GM12865 (cell line): ENCODE measurements around the gene CNOT4.

ENCODE experiments used
- DNase-seq: peaks from one replicate; pipeline ENCODE4 v3.0.0; 2010; ENCODE audit warnings: low read depth
- H3K4me3 ChIP-seq: 2 replicates; pipeline ENCODE4 v1.5.1; 2011; ENCODE audit warnings: mild to moderate bottlenecking, low read depth, low read length, control low read depth
- TF ChIP-seq, protein P1 (sequence below): IDR thresholded peaks from 2 replicates; pipeline ENCODE4 v1.5.1; 2011; ENCODE audit warnings: low read length, control low read depth, low read depth, inconsistent platforms; ENCODE audit not compliant: insufficient read depth; ENCODE audit errors: missing control alignments

CNOT4 gene

GRCh38 chr7:135427166-135427565 is 82.7 kb downstream of the CNOT4 start:
- TF ChIP-seq, protein P1, sequence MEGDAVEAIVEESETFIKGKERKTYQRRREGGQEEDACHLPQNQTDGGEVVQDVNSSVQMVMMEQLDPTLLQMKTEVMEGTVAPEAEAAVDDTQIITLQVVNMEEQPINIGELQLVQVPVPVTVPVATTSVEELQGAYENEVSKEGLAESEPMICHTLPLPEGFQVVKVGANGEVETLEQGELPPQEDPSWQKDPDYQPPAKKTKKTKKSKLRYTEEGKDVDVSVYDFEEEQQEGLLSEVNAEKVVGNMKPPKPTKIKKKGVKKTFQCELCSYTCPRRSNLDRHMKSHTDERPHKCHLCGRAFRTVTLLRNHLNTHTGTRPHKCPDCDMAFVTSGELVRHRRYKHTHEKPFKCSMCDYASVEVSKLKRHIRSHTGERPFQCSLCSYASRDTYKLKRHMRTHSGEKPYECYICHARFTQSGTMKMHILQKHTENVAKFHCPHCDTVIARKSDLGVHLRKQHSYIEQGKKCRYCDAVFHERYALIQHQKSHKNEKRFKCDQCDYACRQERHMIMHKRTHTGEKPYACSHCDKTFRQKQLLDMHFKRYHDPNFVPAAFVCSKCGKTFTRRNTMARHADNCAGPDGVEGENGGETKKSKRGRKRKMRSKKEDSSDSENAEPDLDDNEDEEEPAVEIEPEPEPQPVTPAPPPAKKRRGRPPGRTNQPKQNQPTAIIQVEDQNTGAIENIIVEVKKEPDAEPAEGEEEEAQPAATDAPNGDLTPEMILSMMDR, result no peak
- no peak overlapping the region for H3K4me3 ChIP-seq
- no peak for DNase-seq

DNA sequence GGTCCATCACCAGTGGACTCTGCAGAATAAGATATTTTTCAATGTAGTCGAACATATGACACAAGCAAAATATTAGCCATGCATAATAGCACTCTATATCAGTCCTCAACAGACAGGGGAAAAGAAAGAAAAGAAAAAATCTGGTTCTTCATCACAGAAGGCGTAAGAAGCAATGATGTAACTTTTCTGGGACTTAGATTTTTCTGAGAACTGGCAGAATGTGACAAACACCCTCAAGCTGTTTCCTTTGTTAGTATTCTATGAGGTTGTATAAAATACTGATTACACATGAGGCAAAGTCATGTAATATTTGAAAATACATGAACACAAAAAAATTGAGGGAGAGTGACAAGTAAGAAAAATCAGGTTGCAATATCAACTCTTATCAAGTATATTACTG is 84.9 kb downstream of the CNOT4 start:
- DNase-seq, result no peak
- TF ChIP-seq, protein P1, result no peak
- no peak overlapping the region for H3K4me3 ChIP-seq

DNA sequence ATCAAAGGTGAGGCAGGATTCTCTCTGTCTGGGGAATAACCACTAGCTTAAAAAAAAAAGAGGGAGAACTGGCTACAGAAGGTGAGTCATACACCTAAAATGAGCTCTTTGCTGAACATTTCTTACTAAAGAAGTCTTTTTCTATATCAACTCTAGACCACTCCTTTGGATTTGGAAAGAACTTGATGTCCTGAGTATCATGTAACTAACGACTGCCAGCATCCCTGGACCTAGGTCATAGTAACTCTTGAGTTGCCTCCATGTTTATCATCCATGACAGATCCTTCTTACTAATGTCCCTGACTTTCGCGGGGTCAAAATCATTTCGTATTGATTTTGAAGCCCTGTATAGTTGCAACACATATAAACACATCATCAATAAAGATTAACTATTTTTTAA is 89.1 kb downstream of the CNOT4 start:
- TF ChIP-seq, protein P1, result no peak
- H3K4me3 ChIP-seq, result no peak overlapping the region
- no peak for DNase-seq

GRCh38 chr7:135416431-135416830 is 93.5 kb downstream of the CNOT4 start:
- TF ChIP-seq, protein P1, result no peak
- no peak overlapping the region for H3K4me3 ChIP-seq
- DNase-seq, result no peak

- no peak overlapping the region for H3K4me3 ChIP-seq
- peak; percentile 69 for DNase-seq
- TF ChIP-seq, protein P1, result peak; percentile 53
These were observed 95.0 kb downstream of the CNOT4 start for GRCh38 chr7:135414850-135415439.

DNA sequence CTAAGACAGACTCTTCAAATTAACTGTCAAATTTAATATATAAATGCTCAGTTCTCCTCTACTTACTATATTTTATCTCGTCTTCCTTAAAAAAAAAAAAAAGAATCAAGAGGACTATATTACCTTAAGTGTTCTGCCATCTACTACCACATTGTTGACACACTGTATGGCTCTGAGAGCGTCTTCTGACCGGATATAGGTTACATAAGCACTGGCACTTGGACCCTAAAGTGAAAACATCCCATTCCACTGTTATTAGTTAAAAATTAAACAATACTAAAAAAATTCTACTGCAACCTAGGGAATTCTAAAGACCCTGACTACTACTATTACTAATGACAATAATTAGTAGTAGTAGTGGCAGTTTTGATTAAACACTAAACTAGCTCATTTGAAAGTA is 95.7 kb downstream of the CNOT4 start:
- no peak for DNase-seq
- TF ChIP-seq, protein P1, result no peak
- no peak overlapping the region for H3K4me3 ChIP-seq

- TF ChIP-seq, protein P1, result no peak
- DNase-seq, result no peak
- no peak overlapping the region for H3K4me3 ChIP-seq
These were observed 98.8 kb downstream of the CNOT4 start for GRCh38 chr7:135411098-135411497.
